HCT116 (cell line): Measurements from ENCODE around the gene KCNK10.

ENCODE experiments used
- CTCF ChIP-seq, 3 experiments: fragments of 200-600 bp in 1 of 3; sonication (generic) in 1 of 3; IDR thresholded peaks in 2 of 3; conservative IDR thresholded peaks in 1 of 3; 2 replicates each; pipeline ENCODE4 v1.5.1; 2012 to 2017; ENCODE audit warnings: low read depth in 2 of 3, low read length in 2 of 3, antibody characterized with exemption in 1 of 3, borderline replicate concordance in 1 of 3, control low read depth in 1 of 3, mild to moderate bottlenecking in 1 of 3, mixed read lengths in 1 of 3, mixed run types in 1 of 3, moderate library complexity in 1 of 3; ENCODE audit not compliant: insufficient read depth in 1 of 3
- EZH2phosphoT487 ChIP-seq: fragments of 200-600 bp; IDR thresholded peaks from 2 replicates; pipeline ENCODE4 v1.6.1; 2018; ENCODE audit warnings: antibody characterized with exemption, borderline replicate concordance
- FOSL1 ChIP-seq: IDR thresholded peaks from 2 replicates; pipeline ENCODE4 v1.6.1; 2012; ENCODE audit warnings: low read depth
- POLR2A ChIP-seq: IDR thresholded peaks from 2 replicates; pipeline ENCODE4 v1.7.0; 2011; ENCODE audit warnings: borderline replicate concordance; ENCODE audit not compliant: insufficient read depth, insufficient read length; ENCODE audit errors: extremely low read depth
- RAD21 ChIP-seq: IDR thresholded peaks from 2 replicates; pipeline ENCODE4 v1.6.1; 2012; ENCODE audit warnings: low read depth, mild to moderate bottlenecking
- ZFX ChIP-seq: fragments of 450-650 bp; IDR thresholded peaks from 2 replicates; pipeline ENCODE4 v1.6.1; 2017

DNA sequence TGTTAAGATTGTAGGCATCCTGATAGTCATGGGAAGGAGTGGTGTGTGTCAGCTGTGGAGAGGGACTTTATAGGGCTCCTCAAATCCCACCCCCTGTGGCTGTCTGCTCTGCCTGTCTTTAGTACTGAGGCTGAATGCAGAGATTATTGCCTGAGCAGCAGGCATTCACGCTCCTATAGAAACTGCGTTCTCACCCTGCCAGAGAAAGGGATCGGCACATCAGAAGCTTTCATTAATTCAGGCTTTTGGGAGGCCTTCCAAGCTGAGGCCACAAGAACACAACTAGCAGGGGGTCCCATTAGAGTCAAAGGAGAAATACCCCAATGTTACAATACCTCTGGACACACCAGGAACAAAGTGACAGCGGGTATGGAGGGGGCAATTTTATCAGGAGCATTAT, 12.6 kb downstream of the KCNK10 start:
- no peak for TF ChIP-seq RAD21
- TF ChIP-seq CTCF (IDR thresholded peaks at IDR 0.05 in 2 of 3, conservative IDR thresholded peaks at IDR 0.05 in 1 of 3; ENCODE audit: borderline replicate concordance in 1 of 3, insufficient read depth in 1 of 3, low read depth in 2 of 3, low read length in 2 of 3) = no peak
- TF ChIP-seq POLR2A = no peak
- TF ChIP-seq ZFX = no peak
- TF ChIP-seq FOSL1 = no peak
- TF ChIP-seq EZH2phosphoT487 = no peak
